Measurements from ENCODE around the gene ARRB1. TPM values are rescaled to one million over a fixed set of nuclear protein-coding genes. Genes with fewer than 3 reads are reported as not detected.

Gene ARRB1
- total and polyA plus RNA-seq, 4 donors = 5.8 to 76.1 (median 21.0) TPM

GRCh38 chr11:75281469-75282095 is 69.9 kb downstream of the ARRB1 start:
- no peak overlapping the region for H3K27ac ChIP-seq (ENCODE audit: low read depth in 1 of 2, low read length in 2 of 2)
- no peaks in the 10 kb centered on the region for H3K36me3 ChIP-seq (ENCODE audit: control insufficient read depth in 1 of 2, insufficient read depth in 2 of 2, low read length in 1 of 2)
- H3K4me1 ChIP-seq (ENCODE audit: control insufficient read depth in 1 of 2, insufficient read depth in 2 of 2, low read length in 2 of 2) = no peaks in the 10 kb centered on the region
- no peaks in the 10 kb centered on the region for H3K9me3 ChIP-seq (ENCODE audit: control insufficient read depth, low read length)
- DNase-seq = peak; percentile 26 to 39
- H3K4me3 ChIP-seq (ENCODE audit: low read length in 2 of 2) = no peak overlapping the region
- intact Hi-C loops (cut with DNase I) = loop anchor here (5.0 to 10.0 kb wide), 2 partner anchors 101 to 253 kb away; no protein-coding TSS in a partner anchor
- no peak for ATAC-seq (ENCODE audit: low FRiP score)
- no peaks in the 10 kb centered on the region for H3K27me3 ChIP-seq (ENCODE audit: control insufficient read depth in 1 of 2, insufficient read depth in 2 of 2, low read length in 1 of 2)
- 92 to 94% methylated on average over 10 of the region's 10 CpGs for WGBS, 2 donors

- no peaks in the 10 kb centered on the region for H3K27me3 ChIP-seq (ENCODE audit: control insufficient read depth in 1 of 2, insufficient read depth in 2 of 2, low read length in 1 of 2)
- no peaks in the 10 kb centered on the region for H3K4me1 ChIP-seq (ENCODE audit: control insufficient read depth in 1 of 2, insufficient read depth in 2 of 2, low read length in 2 of 2)
- 85 to 89% methylated on average over 15 of the region's 15 CpGs for WGBS, 2 donors
- intact Hi-C loops (cut with DNase I) = loop anchor here (1.0 to 10.0 kb wide), 3 partner anchors 101 to 254 kb away; no protein-coding TSS in a partner anchor
- DNase-seq = peak; percentile 35 to 77
- no peak overlapping the region for H3K27ac ChIP-seq (ENCODE audit: low read depth in 1 of 2, low read length in 2 of 2)
- no peak for ATAC-seq (ENCODE audit: low FRiP score)
- no peaks in the 10 kb centered on the region for H3K9me3 ChIP-seq (ENCODE audit: control insufficient read depth, low read length)
- H3K4me3 ChIP-seq (ENCODE audit: low read length in 2 of 2) = no peak overlapping the region
- H3K36me3 ChIP-seq (ENCODE audit: control insufficient read depth in 1 of 2, insufficient read depth in 2 of 2, low read length in 1 of 2) = no peaks in the 10 kb centered on the region
Observed at GRCh38 chr11:75280770-75281468, 70.5 kb downstream of the ARRB1 start.

- H3K27me3 ChIP-seq (ENCODE audit: control insufficient read depth in 1 of 2, insufficient read depth in 2 of 2, low read length in 1 of 2) = no peaks in the 10 kb centered on the region
- no peak overlapping the region for H3K27ac ChIP-seq (ENCODE audit: low read depth in 1 of 2, low read length in 2 of 2)
- WGBS, 2 donors = 13 to 16% methylated on average over 9 of the region's 9 CpGs
- intact Hi-C loops (cut with DNase I) = loop anchor here (1.0 to 10.0 kb wide), 3 partner anchors 102 to 255 kb away; no protein-coding TSS in a partner anchor
- ATAC-seq (ENCODE audit: low FRiP score) = peak; percentile 90
- H3K36me3 ChIP-seq (ENCODE audit: control insufficient read depth in 1 of 2, insufficient read depth in 2 of 2, low read length in 1 of 2) = no peaks in the 10 kb centered on the region
- H3K4me1 ChIP-seq (ENCODE audit: control insufficient read depth in 1 of 2, insufficient read depth in 2 of 2, low read length in 2 of 2) = no peaks in the 10 kb centered on the region
- H3K9me3 ChIP-seq (ENCODE audit: control insufficient read depth, low read length) = no peaks in the 10 kb centered on the region
- H3K4me3 ChIP-seq (ENCODE audit: low read length in 2 of 2) = no peak overlapping the region
- DNase-seq = peak; percentile 77 to 88
Observed at GRCh38 chr11:75280227-75280701, 71.2 kb downstream of the ARRB1 start.

- Histone ChIP-seq H3K9me3 (ENCODE audit: control insufficient read depth, low read length) (no peaks in the 10 kb centered on the region), H3K4me1 (ENCODE audit: control insufficient read depth in 1 of 2, insufficient read depth in 2 of 2, low read length in 2 of 2) (no peaks in the 10 kb centered on the region), H3K27ac (ENCODE audit: low read depth in 1 of 2, low read length in 2 of 2) (no peak overlapping the region), H3K36me3 (ENCODE audit: control insufficient read depth in 1 of 2, insufficient read depth in 2 of 2, low read length in 1 of 2) (no peaks in the 10 kb centered on the region), H3K4me3 (ENCODE audit: low read length in 2 of 2) (no peak overlapping the region), H3K27me3 (ENCODE audit: control insufficient read depth in 1 of 2, insufficient read depth in 2 of 2, low read length in 1 of 2) (no peaks in the 10 kb centered on the region)
- DNase-seq (peak; percentile 20), ATAC-seq (ENCODE audit: low FRiP score) (no peak)
- intact Hi-C loops (cut with DNase I) = loop anchor here in 1 of 2 donors (10.0 kb wide), 1 partner anchor 256 kb away; no protein-coding TSS in a partner anchor
- 56 to 57% methylated on average over 5 of the region's 5 CpGs for WGBS, 2 donors
Observed at GRCh38 chr11:75279273-75279672, 72.2 kb downstream of the ARRB1 start.

GRCh38 chr11:75277991-75278790 is 73.3 kb downstream of the ARRB1 start:
- DNase-seq (peak; percentile 26 to 27), ATAC-seq (ENCODE audit: low FRiP score) (no peak)
- no peaks in the 10 kb centered on the region for H3K9me3 ChIP-seq (ENCODE audit: control insufficient read depth, low read length)
- intact Hi-C loops (cut with DNase I) = loop anchor here in 1 of 2 donors (10.0 kb wide), 1 partner anchor 257 kb away; no protein-coding TSS in a partner anchor
- no peak overlapping the region for H3K4me3 ChIP-seq (ENCODE audit: low read length in 2 of 2)
- WGBS, 2 donors = 85 to 88% methylated on average over 13 of the region's 13 CpGs
- no peaks in the 10 kb centered on the region for H3K27me3 ChIP-seq (ENCODE audit: control insufficient read depth in 1 of 2, insufficient read depth in 2 of 2, low read length in 1 of 2)
- H3K36me3 ChIP-seq (ENCODE audit: control insufficient read depth in 1 of 2, insufficient read depth in 2 of 2, low read length in 1 of 2) = no peaks in the 10 kb centered on the region
- H3K27ac ChIP-seq (ENCODE audit: low read depth in 1 of 2, low read length in 2 of 2) = no peak overlapping the region
- no peaks in the 10 kb centered on the region for H3K4me1 ChIP-seq (ENCODE audit: control insufficient read depth in 1 of 2, insufficient read depth in 2 of 2, low read length in 2 of 2)

- Histone ChIP-seq H3K4me3 (ENCODE audit: low read length in 2 of 2) (no peak overlapping the region), H3K27me3 (ENCODE audit: control insufficient read depth in 1 of 2, insufficient read depth in 2 of 2, low read length in 1 of 2) (no peaks in the 10 kb centered on the region), H3K36me3 (ENCODE audit: control insufficient read depth in 1 of 2, insufficient read depth in 2 of 2, low read length in 1 of 2) (no peaks in the 10 kb centered on the region), H3K9me3 (ENCODE audit: control insufficient read depth, low read length) (no peaks in the 10 kb centered on the region), H3K4me1 (ENCODE audit: control insufficient read depth in 1 of 2, insufficient read depth in 2 of 2, low read length in 2 of 2) (no peaks in the 10 kb centered on the region), H3K27ac (ENCODE audit: low read depth in 1 of 2, low read length in 2 of 2) (no peak overlapping the region)
- ATAC-seq (ENCODE audit: low FRiP score) (no peak), DNase-seq (peak in 1 of 2 donors; percentile 9)
- WGBS, 2 donors = 95 to 97% methylated on average over 11 of the region's 11 CpGs
- intact Hi-C loops (cut with DNase I) = loop anchor here in 1 of 2 donors (10.0 kb wide), 1 partner anchor 257 kb away; no protein-coding TSS in a partner anchor
Observed at GRCh38 chr11:75277211-75277805, 74.2 kb downstream of the ARRB1 start.

GRCh38 chr11:75276686-75277085 is 74.8 kb downstream of the ARRB1 start:
- Histone ChIP-seq H3K4me1 (ENCODE audit: control insufficient read depth in 1 of 2, insufficient read depth in 2 of 2, low read length in 2 of 2) (no peaks in the 10 kb centered on the region), H3K9me3 (ENCODE audit: control insufficient read depth, low read length) (no peaks in the 10 kb centered on the region), H3K27me3 (ENCODE audit: control insufficient read depth in 1 of 2, insufficient read depth in 2 of 2, low read length in 1 of 2) (no peaks in the 10 kb centered on the region), H3K4me3 (ENCODE audit: low read length in 2 of 2) (no peak overlapping the region), H3K36me3 (ENCODE audit: control insufficient read depth in 1 of 2, insufficient read depth in 2 of 2, low read length in 1 of 2) (no peaks in the 10 kb centered on the region), H3K27ac (ENCODE audit: low read depth in 1 of 2, low read length in 2 of 2) (no peak overlapping the region)
- ATAC-seq (ENCODE audit: low FRiP score) (no peak), DNase-seq (peak in 1 of 2 donors; percentile 17)
- intact Hi-C loops (cut with DNase I) = loop anchor here in 1 of 2 donors (10.0 kb wide), 1 partner anchor 258 kb away; no protein-coding TSS in a partner anchor
- WGBS, 2 donors = 89 to 91% methylated on average over 6 of the region's 6 CpGs

- H3K4me1 ChIP-seq (ENCODE audit: control insufficient read depth in 1 of 2, insufficient read depth in 2 of 2, low read length in 2 of 2) = no peaks in the 10 kb centered on the region
- intact Hi-C loops (cut with DNase I) = loop anchor here in 1 of 2 donors (10.0 kb wide), 1 partner anchor 259 kb away; no protein-coding TSS in a partner anchor
- ATAC-seq (ENCODE audit: low FRiP score) (no peak), DNase-seq (no peak)
- no peaks in the 10 kb centered on the region for H3K27me3 ChIP-seq (ENCODE audit: control insufficient read depth in 1 of 2, insufficient read depth in 2 of 2, low read length in 1 of 2)
- H3K4me3 ChIP-seq (ENCODE audit: low read length in 2 of 2) = no peak overlapping the region
- H3K9me3 ChIP-seq (ENCODE audit: control insufficient read depth, low read length) = no peaks in the 10 kb centered on the region
- H3K36me3 ChIP-seq (ENCODE audit: control insufficient read depth in 1 of 2, insufficient read depth in 2 of 2, low read length in 1 of 2) = no peaks in the 10 kb centered on the region
- 85 to 87% methylated on average over 2 of the region's 2 CpGs for WGBS, 2 donors
- H3K27ac ChIP-seq (ENCODE audit: low read depth in 1 of 2, low read length in 2 of 2) = no peak overlapping the region
Observed at GRCh38 chr11:75276186-75276585, 75.3 kb downstream of the ARRB1 start.
